Cardiac fibroblast (primary cell): ENCODE data around the gene RFX8.

Experiments
- DNase-seq, 2 donors: peaks; one replicate each; pipeline versions ENCODE4 v3.0.0 to v3.0.0-alpha.2; 2010; ENCODE audit warnings: low read depth in 2 of 2
- H3K4me3 ChIP-seq, 2 donors: replicated peaks in 1 of 2; 1 replicate in 1 of 2; 2 replicates in 1 of 2; pipeline ENCODE4 v1.5.1; 2011; ENCODE audit warnings: low read depth in 2 of 2, low read length in 2 of 2, mild to moderate bottlenecking in 2 of 2, moderate library complexity in 1 of 2
- TF ChIP-seq, protein P1 (sequence below): IDR thresholded peaks from one replicate; pipeline ENCODE4 v1.5.1; 2011; ENCODE audit warnings: low read depth, mild to moderate bottlenecking, low read length, inconsistent platforms

The RFX8 gene

DNA sequence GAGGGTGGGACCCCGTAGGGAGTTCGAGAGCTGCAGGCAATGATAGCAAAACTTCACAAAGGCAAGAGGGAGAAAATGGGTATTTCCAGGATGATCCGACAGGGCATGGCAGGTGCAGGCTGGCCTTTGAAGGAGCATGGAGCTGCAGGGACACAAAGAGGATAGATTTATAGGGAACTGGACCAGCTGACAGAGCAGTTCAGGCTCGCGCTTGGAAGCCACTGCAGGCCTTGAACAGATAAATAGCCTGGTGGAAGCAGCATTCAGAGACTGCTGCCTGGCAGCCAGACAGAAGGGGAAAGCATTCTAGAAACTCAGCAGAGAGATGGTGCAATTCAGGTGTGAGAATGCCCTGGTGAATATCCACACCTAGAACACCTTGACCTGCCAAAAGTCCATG lies 58.3 kb downstream of the RFX8 start:
- DNase-seq, result no peak
- H3K4me3 ChIP-seq, result no peak overlapping the region
- TF ChIP-seq, protein P1, sequence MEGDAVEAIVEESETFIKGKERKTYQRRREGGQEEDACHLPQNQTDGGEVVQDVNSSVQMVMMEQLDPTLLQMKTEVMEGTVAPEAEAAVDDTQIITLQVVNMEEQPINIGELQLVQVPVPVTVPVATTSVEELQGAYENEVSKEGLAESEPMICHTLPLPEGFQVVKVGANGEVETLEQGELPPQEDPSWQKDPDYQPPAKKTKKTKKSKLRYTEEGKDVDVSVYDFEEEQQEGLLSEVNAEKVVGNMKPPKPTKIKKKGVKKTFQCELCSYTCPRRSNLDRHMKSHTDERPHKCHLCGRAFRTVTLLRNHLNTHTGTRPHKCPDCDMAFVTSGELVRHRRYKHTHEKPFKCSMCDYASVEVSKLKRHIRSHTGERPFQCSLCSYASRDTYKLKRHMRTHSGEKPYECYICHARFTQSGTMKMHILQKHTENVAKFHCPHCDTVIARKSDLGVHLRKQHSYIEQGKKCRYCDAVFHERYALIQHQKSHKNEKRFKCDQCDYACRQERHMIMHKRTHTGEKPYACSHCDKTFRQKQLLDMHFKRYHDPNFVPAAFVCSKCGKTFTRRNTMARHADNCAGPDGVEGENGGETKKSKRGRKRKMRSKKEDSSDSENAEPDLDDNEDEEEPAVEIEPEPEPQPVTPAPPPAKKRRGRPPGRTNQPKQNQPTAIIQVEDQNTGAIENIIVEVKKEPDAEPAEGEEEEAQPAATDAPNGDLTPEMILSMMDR, result no peak

DNA sequence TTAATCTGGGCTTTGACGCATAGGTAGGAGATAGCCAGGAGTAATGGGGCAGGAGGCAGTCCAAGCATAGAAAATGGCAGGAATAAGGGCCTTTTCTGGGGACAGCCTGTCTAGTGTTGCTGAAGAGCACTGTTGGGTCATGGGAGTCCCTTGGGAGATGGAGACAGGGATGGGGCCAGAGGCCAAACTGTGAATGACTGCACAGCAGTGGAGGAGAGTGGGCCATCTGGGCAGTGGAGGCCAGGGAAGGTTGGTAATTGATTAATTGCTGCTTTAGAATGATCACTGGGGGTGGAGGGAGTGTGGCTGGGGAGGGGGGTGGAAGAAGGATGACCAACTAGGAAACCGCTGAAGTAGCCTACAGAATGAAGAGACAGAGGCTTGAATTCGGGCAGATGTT lies 59.0 kb downstream of the RFX8 start:
- TF ChIP-seq, protein P1, result no peak
- H3K4me3 ChIP-seq, result no peak overlapping the region
- no peak for DNase-seq

DNA sequence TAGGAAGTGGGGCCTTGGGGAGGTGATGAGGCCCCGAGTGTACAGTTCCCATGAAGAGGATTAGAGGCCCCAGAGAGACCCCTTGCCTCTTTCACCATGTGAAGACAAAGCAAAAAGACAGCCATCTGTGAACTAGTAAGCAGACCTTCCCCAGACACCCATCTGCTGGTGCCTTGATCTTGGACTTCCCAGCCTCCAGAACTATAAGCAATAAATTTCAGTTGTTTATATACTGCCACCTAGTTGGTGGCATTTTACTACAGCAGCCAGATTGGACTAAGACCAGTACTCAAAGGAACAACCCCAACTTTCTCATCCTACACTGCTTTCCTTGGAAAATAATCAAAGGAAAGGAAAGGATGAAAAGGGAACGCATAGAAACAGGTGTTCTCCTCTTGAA lies 59.7 kb downstream of the RFX8 start:
- H3K4me3 ChIP-seq, result no peak overlapping the region
- TF ChIP-seq, protein P1, result no peak
- DNase-seq, result no peak

DNA sequence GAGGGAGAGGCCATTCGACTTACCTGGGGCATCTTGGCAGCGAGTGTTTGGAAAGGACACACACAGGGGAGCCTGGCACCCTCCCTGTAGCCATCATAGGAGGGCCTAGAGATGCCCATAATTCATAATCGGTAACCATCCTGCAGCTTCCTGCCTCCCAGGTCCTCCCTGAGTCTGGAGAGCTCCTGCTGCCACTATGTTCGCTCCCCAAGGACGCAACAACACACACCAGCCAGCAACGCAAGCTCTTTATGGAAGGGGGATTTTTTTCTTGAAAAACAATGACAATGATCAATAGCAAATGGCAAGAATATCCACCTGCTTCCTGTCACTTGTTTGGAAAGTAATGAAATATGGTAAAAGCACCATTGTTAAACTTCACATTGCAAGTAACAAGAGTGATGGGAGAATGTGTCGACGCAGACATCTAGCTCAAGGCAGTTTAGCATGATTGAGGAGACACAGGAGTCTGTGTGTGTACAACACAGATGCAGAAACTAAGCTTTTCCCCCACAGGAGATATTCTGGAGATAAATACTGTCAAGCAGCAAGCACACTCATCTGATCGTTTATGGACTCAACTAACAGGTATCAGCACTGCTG lies 62.7 kb downstream of the RFX8 start:
- no peak for DNase-seq
- H3K4me3 ChIP-seq, result no peak overlapping the region
- TF ChIP-seq, protein P1, result no peak

DNA sequence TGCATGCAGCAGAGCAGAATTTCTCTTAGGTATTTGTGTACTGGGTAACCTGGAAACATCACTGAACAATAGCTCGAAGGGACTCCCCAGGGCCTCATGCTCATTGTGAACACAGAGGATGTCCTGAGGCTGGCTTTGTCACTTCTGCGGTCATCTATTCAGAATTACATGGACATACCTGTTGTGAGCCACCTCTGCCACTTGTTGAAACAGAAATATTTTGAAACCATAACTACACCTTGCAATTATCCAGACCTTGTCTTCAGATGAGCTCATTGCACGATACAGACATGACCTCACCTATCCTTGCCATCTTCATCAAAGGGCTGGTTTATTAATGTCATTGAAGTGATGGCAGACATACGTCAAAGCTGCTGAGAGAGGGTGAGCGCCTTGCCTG lies 64.2 kb downstream of the RFX8 start:
- no peak overlapping the region for H3K4me3 ChIP-seq
- no peak for DNase-seq
- TF ChIP-seq, protein P1, result no peak

DNA sequence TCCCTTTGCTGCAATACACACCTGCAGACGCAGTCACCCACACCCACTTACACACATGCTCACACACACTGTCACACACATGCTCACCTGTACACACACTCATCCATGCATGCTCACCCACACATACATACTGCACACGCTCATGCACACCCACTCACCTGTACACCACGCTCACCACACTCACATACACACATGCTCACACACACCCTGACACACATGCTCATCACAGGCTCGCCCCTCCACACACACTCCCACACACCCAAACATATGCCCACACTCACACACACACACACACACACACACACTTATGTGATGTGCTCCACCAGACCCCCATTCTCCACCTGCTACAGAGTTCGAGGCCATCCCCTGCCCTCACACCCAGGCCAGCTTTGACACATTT lies 64.8 kb downstream of the RFX8 start:
- H3K4me3 ChIP-seq, result no peak overlapping the region
- DNase-seq, result no peak
- TF ChIP-seq, protein P1, result no peak

DNA sequence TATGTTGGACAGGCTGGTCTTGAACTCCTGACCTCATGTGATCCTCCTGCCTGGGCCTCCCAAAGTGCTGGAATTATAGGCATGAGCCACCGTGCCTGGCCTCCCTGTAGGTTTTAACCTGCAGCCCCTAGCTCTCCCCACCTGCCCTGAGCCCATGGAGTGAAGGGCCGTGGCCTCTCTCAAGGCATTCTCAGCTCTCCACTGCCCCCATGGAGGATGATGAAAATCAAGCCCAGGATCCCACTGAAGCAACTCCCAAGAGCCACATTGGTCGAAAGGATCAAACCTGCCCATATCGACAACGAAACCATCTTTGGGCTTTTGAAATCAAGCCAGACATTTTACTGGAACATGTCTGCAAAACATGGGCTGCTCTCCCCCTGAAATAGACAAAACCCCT lies 65.2 kb downstream of the RFX8 start:
- H3K4me3 ChIP-seq, result no peak overlapping the region
- TF ChIP-seq, protein P1, result no peak
- DNase-seq, result no peak
